Ascending aorta (tissue), 2 donors: ENCODE results near the gene ACKR2. TPM values are rescaled to one million over a fixed set of nuclear protein-coding genes. Genes with fewer than 3 reads are reported as not detected.

Experiments
- DNase-seq, 2 donors: peaks; one replicate each; pipeline ENCODE4 v3.0.0-alpha.2; 2019; ENCODE audit warnings: low spot score in 2 of 2
- H3K27ac ChIP-seq, 2 donors: fragments of 200-600 bp; sonication (generic); one replicate each; pipeline ENCODE4 v1.5.1; 2016 to 2017; ENCODE audit warnings: mild to moderate bottlenecking in 1 of 2
- H3K27me3 ChIP-seq: fragments of 200-600 bp; sonication (generic); one replicate; pipeline ENCODE4 v1.5.1; 2017
- H3K36me3 ChIP-seq, 2 donors: fragments of 200-600 bp; sonication (generic); one replicate each; pipeline ENCODE4 v1.5.1; 2016
- H3K4me1 ChIP-seq, 2 donors: fragments of 200-600 bp; sonication (generic); one replicate each; pipeline ENCODE4 v1.5.1; 2016 to 2017; ENCODE audit warnings: mild to moderate bottlenecking in 1 of 2
- H3K4me3 ChIP-seq, 2 donors: fragments of 200-600 bp; sonication (generic); one replicate each; pipeline ENCODE4 v1.5.1; 2016 to 2017; ENCODE audit warnings: mild to moderate bottlenecking in 1 of 2
- H3K9me3 ChIP-seq, 2 donors: fragments of 200-600 bp; sonication (generic); one replicate each; pipeline ENCODE4 v1.5.1; 2016
- CTCF ChIP-seq, 3 experiments: fragments of 200-600 bp in 2 of 3; fragments of 450-650 bp in 1 of 3; sonication (generic) in 2 of 3; IDR thresholded peaks; one replicate each; pipeline ENCODE4 v1.5.1; 2016 to 2019; ENCODE audit warnings: antibody characterized with exemption in 3 of 3, mild to moderate bottlenecking in 1 of 3, moderate library complexity in 1 of 3
- intact Hi-C: fragments of 100-400 bp; cut with DNase I; formaldehyde crosslinking; loops from one replicate; pipeline ENCODE4 v1.15.1; 2023
- total RNA-seq: library from RNA; depleted of rRNA; stranded (reverse); fragments of >200 nt; gene quantifications from one replicate; pipeline ENCODE4 v1.1.0, GENCODE V29; 2016

ACKR2 gene
- total RNA-seq, 1 donor from 2014 or later: 24.5 TPM

- H3K27me3 ChIP-seq: no peaks in the 10 kb centered on the region
- no peak overlapping the region for H3K4me3 ChIP-seq
- peaks cover 2 to 18% of the 10 kb centered on the region in 2 donors for H3K36me3 ChIP-seq
- peaks cover 3 to 13% of the 10 kb centered on the region in 2 donors for H3K4me1 ChIP-seq
- no peak for TF ChIP-seq CTCF (IDR thresholded peaks at IDR 0.05)
- no peaks in the 10 kb centered on the region for H3K9me3 ChIP-seq
- DNase-seq: no peak
- intact Hi-C loops: loop anchor here (2.0 kb wide), 2 partner anchors 24 to 58 kb away; partner anchors contain the start of gene HIGD1A
- H3K27ac ChIP-seq: peak overlapping the region; percentile 64 to 72
Observed at GRCh38 chr3:42780398-42780797, 28.8 kb upstream of the ACKR2 start.

GRCh38 chr3:42780892-42781700 lies 28.1 kb upstream of the ACKR2 start:
- Histone ChIP-seq H3K27ac (peak overlapping the region in 1 of 2 donors; percentile 72), H3K36me3 (peaks cover 2 to 25% of the 10 kb centered on the region in 2 donors), H3K27me3 (no peaks in the 10 kb centered on the region), H3K4me1 (peaks cover 3 to 13% of the 10 kb centered on the region in 2 donors), H3K9me3 (no peaks in the 10 kb centered on the region), H3K4me3 (no peak overlapping the region)
- TF ChIP-seq CTCF (IDR thresholded peaks at IDR 0.05): peak; percentile 61 to 80 (median 80)
- intact Hi-C loops: loop anchor here (1.0 to 2.0 kb wide), 3 partner anchors 24 to 100 kb away; partner anchors contain the start of gene HIGD1A
- DNase-seq: no peak

- no peaks in the 10 kb centered on the region for H3K4me1 ChIP-seq
- intact Hi-C loops: no loop called here
- no peaks in the 10 kb centered on the region for H3K9me3 ChIP-seq
- no peak overlapping the region for H3K27ac ChIP-seq
- H3K4me3 ChIP-seq: no peak overlapping the region
- H3K27me3 ChIP-seq: no peaks in the 10 kb centered on the region
- H3K36me3 ChIP-seq: peaks cover 12 to 32% of the 10 kb centered on the region in 2 donors
- TF ChIP-seq CTCF (IDR thresholded peaks at IDR 0.05): no peak
- no peak for DNase-seq
Observed at GRCh38 chr3:42786212-42786611, 23.0 kb upstream of the ACKR2 start.

- H3K4me3 ChIP-seq: no peak overlapping the region
- H3K27me3 ChIP-seq: no peaks in the 10 kb centered on the region
- H3K9me3 ChIP-seq: no peaks in the 10 kb centered on the region
- H3K4me1 ChIP-seq: no peaks in the 10 kb centered on the region
- intact Hi-C loops: no loop called here
- H3K36me3 ChIP-seq: peaks cover 12 to 32% of the 10 kb centered on the region in 2 donors
- H3K27ac ChIP-seq: no peak overlapping the region
- TF ChIP-seq CTCF (IDR thresholded peaks at IDR 0.05): no peak
- DNase-seq: no peak
Observed at GRCh38 chr3:42786631-42787030, 22.6 kb upstream of the ACKR2 start.

- H3K27me3 ChIP-seq: no peaks in the 10 kb centered on the region
- DNase-seq: no peak
- peaks cover 20 to 25% of the 10 kb centered on the region in 2 donors for H3K36me3 ChIP-seq
- intact Hi-C loops: no loop called here
- H3K4me1 ChIP-seq: no peaks in the 10 kb centered on the region
- no peaks in the 10 kb centered on the region for H3K9me3 ChIP-seq
- TF ChIP-seq CTCF (IDR thresholded peaks at IDR 0.05): no peak
- H3K4me3 ChIP-seq: no peak overlapping the region
- H3K27ac ChIP-seq: no peak overlapping the region
Observed at GRCh38 chr3:42790714-42791229, 18.5 kb upstream of the ACKR2 start.
